ENCODE data around the gene EXOC4.
"Not testable (repeated sequence)": the region's sequence is repeated elsewhere in the genome, so short reads cannot be mapped to it uniquely, and the experiment has no call there.

The EXOC4 gene

DNA sequence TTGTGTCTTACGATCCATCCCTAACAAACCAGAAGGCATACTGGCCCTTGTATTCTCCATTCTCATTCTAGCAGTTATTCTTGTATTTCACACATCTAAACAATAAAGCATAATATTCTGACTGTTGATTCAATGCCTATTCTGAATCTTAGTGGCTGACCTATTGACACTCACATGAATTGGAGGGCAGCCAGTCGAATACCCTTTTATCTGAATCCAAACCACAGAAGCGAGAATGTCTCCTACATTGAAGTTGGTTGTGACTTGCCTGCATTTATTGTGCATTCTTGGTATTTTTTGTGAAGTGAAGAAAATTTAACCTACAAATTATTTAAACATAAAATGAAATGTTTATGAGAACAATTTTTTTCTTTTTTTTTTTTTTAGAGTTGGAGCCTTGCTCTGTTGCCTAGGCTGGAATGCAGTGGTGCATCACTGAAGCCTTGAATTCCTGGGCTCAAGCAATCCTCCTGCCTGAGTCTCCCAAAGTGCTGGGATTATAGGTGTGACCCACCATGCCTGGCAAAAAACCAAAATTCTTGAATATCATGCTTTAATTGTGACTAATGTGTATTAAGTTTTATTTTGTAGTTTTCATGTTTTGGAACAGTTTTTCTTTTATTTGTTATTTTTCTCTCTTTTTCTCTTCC lies 22.7 kb downstream of the EXOC4 start:
- no peak for DNase-seq (ENCODE audit: low read depth)

DNA sequence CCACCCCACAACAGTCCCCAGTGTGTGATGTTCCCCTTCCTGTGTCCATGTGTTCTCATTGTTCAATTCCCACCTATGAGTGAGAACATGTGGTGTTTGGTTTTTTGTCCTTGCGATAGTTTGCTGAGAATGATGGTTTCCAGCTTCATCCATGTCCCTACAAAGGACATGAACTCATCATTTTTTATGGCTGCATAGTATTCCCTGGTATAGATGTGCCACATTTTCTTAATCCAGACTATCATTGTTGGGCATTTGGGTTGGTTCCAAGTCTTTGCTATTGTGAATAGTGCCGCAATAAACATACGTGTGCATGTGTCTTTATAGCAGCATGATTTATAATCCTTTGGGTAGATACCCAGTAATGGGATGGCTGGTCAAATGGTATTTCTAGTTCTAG lies 26.1 kb downstream of the EXOC4 start:
- DNase-seq (ENCODE audit: low read depth): not testable (repeated sequence)

DNA sequence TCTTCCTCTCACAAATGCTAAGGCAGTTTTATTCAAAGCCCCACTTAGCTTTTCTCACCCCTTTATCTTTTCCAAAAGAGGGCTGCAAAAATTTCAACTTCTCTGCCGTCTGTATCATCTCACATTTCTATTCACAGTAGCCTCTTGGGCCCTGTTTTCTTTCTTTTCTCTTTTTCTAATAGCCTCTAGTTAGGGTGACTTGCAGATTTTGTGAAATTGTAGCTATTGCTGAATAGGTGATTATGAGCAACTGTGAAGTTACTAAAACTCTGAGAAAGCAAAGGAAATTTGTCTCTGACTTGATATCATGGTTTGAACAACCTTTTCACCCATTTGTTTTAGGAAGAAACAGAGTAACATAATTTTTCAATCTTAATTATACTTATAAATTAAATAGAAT lies 29.2 kb downstream of the EXOC4 start:
- no peak for DNase-seq (ENCODE audit: low read depth)

DNA sequence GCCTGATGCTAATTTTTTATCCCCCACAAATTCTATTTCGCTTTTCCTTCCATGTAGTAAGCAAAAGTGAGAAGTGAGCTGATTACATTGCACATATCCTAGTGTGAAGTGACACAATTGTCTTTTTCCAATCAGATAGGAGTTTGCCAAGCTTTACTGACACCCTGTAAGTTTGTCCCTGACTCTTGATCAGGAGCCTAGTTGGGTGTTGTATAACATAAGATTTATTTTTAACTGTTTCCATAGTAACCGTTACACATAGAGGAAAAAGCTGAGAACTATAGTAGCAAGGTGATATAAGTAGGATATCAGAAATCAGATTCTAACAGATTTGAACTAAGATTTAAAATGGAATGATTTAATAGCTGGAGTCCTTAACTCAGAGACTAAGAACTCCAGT lies 31.2 kb downstream of the EXOC4 start:
- DNase-seq (ENCODE audit: low read depth): no peak

DNA sequence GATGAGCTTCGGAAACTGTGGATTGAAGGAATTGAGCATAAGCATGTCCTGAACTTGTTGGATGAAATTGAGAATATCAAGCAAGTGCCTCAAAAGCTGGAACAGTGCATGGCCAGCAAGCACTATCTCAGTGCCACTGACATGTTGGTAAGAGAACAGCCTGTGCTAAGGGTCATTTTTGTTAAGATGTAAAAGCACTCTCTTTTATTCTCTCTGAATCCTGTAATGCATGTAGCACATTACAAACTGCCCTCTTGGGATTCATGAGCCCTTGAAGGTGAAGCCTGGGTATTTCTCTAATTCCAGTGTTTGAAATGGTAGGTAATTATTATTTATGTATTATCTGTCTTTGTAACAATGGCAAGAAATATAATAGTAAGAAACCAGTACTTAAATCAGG lies 36.1 kb downstream of the EXOC4 start:
- no peak for DNase-seq (ENCODE audit: low read depth)

GRCh38 chr7:133290041-133290440 lies 37.2 kb downstream of the EXOC4 start:
- no peak for DNase-seq (ENCODE audit: low read depth)

- DNase-seq (ENCODE audit: low read depth): no peak
Observed at GRCh38 chr7:133290676-133291333, 37.9 kb downstream of the EXOC4 start.

- no peak for DNase-seq (ENCODE audit: low read depth)
Observed at GRCh38 chr7:133292631-133293030, 39.8 kb downstream of the EXOC4 start.

- no peak for DNase-seq (ENCODE audit: low read depth)
Observed at GRCh38 chr7:133293384-133294160, 40.7 kb downstream of the EXOC4 start.

DNA sequence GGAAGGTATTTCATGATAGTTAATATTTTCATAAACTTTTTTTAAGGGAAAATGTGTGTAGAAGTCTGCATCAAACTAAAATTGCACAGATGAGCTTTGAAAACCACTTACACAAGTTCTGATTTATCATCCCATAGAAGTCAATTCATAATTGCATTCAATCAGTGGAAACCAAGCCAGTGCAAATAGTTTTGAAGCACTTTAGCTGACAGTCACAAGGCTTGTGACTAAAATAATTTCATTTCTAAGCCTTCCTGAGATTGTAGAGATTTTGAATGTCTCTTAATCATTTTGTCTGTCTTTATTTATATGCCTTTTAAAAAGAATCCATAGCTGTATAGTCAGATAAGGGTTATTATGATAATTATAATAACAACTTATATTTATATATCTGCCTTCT lies 41.4 kb downstream of the EXOC4 start:
- DNase-seq (ENCODE audit: low read depth): no peak

- no peak for DNase-seq (ENCODE audit: low read depth)
Observed at GRCh38 chr7:133295484-133295883, 42.6 kb downstream of the EXOC4 start.

DNA sequence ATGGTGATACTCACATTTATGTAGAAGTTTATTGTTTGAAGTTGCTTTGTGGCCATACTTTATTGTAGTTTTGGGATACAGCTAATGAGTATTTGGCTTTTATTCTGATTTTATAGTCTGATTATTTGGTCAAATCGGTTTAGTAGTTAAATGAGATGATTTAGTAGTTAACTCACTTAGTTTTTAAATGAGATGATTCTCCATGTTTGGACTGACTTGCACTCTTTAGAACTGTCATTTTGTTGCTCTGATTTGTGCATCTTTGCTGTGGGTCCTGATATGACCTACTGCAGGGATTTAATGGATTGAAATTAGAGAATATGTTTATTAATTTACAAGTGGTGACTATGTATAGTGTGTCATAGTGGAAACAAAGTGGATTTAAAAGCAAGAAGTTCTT lies 44.2 kb downstream of the EXOC4 start:
- DNase-seq (ENCODE audit: low read depth): no peak

GRCh38 chr7:133298080-133298479 lies 45.2 kb downstream of the EXOC4 start:
- DNase-seq (ENCODE audit: low read depth): no peak

DNA sequence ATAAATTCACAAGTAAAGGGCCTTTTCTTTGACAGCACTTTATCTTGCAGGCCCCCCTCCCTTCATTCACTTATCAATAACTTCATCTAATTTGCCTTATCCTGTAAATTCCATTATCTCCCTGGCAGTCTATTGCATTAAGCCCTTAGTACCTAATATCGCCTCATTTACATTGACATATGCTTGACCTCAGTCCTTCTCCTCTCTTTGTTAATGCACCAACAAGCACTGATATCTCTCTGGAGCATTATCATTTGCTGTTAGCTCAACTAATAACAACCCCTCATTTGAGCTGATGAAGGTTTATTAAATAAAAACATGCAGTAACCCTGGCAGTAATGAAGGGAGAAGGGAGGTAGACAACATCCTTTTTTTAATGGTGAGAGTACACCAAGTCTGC lies 46.8 kb downstream of the EXOC4 start:
- no peak for DNase-seq (ENCODE audit: low read depth)

DNA sequence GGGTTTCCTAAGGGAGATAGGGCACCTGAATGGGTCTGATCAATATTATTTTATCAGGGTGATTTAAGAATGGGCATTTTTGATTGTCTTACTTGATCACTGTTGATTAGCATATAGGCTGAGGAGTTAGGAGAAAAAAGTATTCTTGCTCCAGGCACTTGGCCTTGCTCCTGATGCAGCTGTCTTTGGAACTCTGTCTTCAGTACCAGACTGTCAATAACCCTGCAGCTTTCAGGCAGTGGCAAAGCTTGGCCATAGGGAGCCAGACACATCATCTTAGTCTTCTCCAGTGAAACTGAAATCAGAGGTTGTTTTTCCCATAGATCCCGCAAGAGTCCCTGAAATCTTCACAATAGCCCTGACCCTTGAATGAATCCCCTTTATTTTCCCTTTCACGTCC lies 47.2 kb downstream of the EXOC4 start:
- DNase-seq (ENCODE audit: low read depth): no peak

DNA sequence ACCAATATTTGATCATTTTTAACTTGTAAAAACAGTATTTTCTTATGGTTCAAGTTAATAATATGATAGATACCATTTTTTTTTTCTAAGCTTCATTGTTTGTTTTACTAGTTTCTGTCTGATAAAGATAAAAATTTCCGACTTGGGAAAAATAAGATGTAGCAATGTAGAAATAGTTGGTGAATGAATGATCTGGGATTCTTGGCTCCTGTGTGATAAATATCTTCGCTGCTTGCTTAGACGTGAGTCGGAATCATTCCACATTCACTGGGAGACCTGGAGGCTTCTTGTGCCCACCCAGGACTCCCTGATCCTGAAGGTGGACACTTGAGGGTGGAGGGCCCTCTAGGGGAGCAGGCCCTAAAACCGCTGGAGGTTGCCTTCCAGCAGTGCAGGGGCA lies 47.9 kb downstream of the EXOC4 start:
- no peak for DNase-seq (ENCODE audit: low read depth)

DNA sequence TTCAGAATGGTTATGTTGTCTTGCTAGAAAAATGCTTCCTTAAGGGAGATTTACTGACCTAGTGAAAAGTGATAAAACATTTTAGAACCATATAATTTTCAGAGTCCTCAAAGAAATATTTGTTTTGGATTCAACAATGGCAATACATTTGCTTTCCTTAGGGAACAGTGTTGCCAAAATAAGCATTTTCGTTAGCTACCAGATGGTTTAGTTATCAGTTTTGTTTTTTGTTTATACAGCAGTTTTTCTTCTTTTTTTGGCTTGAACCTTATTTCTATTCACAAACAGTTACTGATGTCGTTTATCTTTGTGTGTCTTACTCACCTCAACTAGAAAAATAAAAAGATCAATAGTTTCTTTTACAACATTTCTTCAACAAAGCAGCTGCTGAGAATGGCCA lies 48.6 kb downstream of the EXOC4 start:
- DNase-seq (ENCODE audit: low read depth): no peak

DNA sequence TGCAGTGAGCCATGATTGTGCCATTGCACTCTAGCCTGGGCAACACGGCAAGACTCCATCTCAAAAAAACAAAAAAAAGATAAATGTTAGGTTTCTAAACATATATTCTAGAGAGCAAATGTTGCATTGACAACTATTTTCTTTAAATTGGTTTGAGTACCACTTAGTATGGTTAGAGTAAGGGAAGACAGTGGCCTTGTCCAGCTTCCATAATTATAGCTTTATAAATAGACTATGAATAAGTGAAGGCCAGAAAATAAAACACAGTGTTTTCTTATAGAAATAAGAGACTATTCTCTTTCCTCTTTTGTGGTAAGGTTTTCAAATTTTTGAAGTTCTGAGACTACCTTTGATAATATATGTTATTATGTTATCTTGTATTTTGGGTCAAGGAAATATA lies 50.5 kb downstream of the EXOC4 start:
- DNase-seq (ENCODE audit: low read depth): no peak

- DNase-seq (ENCODE audit: low read depth): no peak
Observed at GRCh38 chr7:133303931-133304330, 51.1 kb downstream of the EXOC4 start.

DNA sequence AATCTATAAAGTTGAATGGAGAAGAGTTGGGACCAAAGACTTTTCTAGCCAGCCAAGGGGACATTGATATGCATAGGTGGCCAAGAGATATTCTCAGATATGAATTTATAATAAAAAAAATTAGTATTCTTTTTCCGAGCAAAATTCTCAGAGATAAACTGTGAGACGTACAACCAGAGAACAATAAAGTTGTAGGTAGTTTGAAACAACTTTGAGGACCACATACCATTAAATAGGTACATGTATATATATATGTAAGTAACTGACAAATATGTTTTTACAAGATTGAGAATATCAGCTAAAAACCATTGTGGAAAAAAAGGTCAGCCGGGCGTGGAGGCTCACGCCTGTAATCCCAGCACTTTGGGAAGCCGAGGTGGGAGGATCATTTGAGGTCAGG lies 56.5 kb downstream of the EXOC4 start:
- no peak for DNase-seq (ENCODE audit: low read depth)

DNA sequence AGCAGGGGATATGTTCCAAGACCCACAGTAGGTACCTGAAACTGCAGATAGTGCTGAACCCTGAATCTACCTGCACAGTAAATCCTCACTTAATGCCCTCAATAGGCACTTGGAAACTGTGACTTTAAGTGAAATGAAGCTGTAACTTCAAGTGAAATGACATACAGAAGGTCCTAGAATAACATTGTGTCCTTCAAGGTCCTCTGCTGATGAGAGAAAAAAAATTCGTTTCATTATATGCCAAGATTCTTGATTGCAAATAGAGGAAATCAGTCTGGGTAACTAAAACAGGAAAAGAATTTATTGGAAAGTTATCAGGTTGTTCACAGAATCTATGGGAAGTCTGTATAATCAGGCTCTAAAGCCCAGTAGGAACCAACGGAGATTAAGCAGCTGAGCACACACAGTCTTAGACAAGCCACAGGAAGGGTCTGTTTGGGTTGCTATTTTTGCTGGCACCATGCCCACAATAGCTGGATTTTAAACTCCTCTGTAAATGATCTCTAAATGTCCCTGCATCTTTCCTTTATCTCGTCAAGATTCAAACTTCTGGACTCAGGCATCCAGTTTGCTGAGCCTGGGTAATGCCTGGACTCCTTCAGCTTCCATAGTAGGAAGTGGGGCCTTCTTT lies 57.5 kb downstream of the EXOC4 start:
- no peak for DNase-seq (ENCODE audit: low read depth)

DNA sequence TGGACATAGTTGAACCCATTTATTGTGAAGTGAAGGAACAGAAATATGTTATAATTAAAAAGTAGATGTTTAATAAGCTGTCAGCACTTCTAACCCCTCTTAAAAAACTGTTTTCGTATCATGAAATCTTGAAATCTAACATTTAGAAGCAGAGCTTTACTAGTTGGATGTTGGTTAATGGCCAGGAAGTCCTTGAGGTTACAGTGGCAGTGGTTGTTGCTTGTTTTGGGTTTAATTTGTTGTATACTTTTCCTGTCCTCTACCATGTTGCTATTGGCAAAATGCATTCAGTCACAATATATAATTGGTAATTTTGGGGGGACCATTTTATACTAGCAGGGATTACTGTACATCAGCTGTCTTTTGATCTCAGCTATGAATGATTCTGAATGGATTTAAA lies 60.7 kb downstream of the EXOC4 start:
- no peak for DNase-seq (ENCODE audit: low read depth)

DNA sequence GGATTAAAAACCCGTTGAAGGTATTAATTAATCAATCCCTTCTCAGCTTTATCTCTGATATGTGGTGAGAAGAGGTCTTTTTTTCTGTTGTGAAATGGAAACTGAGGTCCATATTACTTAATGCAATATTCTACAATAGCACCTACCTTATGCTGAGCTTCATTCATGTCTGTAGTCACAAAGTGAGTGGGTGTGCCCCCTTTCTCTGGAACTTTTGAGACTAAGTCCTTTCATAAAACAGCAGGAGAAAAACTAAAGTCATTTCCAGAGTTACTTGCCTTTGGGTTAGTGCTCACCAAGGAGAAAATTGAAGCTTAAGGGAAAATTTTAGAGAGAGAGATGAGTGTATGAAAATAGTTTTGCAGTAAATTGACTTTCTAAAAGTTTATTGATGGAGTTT lies 61.2 kb downstream of the EXOC4 start:
- DNase-seq (ENCODE audit: low read depth): no peak
